ENCODE results near the gene FAM90A26.
"Not testable (repeated sequence)": the region's sequence is repeated elsewhere in the genome, so short reads cannot be mapped to it uniquely, and the experiment has no call there.

Gene FAM90A26

DNA sequence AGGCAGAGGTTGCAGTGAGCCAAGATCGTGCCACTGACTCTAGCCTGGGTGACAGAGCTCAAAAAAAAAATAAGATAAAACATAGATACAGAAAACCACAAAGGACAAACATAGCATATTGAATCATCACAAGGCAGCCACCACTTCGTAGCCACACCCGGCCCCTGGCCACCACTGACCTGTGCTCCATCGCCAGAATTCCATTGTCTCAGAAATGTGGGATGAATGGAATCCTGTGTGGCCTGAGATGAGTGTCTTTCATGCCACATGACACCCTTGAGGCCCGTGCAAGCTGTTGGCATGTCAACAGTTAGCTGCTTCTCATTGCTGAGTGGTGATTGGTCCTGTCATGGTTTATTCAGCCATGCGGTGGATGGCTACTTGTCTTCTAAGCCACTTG lies 10.2 kb upstream of the FAM90A26 start:
- DNase-seq (ENCODE audit: low spot score), result not testable (repeated sequence)

DNA sequence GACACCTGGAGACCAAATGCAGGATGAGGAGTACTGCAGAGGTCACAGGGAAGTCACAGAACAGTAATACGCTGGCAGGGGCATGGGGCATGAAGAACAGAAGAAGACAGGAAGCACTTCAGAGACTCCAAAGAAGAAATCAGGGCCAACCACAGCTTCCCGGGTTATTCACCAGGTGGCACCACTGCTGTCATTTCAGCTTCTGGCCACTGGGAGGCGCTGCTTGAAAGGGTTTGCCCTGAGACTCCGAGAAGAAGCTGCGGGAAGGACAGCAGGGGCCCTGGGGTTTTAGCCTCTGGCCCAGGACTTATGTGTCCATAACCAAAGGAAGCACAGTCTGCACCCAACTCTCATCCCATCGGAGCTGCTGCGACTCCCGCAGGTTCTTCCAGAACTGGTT lies 4.2 kb upstream of the FAM90A26 start:
- DNase-seq (ENCODE audit: low spot score), result not testable (repeated sequence)

DNA sequence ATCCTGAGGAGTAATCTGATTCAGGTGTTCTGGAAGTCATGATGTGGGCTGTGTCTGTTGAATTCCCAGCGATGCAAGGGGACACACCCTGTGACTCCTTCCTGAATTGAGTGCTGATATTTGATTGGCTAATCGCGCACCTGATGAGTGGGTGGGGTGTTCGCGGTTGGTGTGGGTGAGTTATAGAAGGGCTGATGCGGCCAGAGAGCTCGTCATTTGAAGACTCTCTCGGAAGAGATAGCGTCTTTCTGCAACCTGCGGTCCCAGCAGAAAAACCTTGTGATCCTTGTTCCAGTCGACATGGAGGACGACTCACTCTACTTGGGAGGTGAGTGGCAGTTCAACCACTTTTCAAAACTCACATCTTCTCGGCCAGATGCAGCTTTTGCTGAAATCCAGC lies 40.1 kb downstream of the FAM90A26 start, which contains the start of gene USP17L10:
USP17L10 (plus strand) TSS at position 301 of the 400 bp plus-strand sequence; CDS start at position 301, 0 bp downstream.
- DNase-seq (ENCODE audit: low spot score), result not testable (repeated sequence)

DNA sequence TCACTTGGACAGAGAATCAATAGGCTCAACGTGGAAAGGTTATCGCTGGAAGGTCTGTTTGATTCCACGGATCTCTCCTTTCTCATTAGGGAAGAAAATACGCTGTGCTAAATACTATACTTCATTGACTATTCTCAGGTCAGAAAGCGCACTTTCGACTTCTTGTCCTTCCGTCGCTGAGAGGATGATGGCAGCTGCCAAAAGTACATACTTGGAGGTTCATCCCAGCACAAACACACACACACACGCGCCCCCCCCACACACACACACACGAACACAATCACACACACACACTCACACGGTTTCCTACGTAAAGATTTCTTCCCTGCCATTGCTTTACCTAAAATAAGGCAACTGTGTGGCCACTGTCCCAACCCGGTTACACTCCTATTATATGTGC lies 44.5 kb downstream of the FAM90A26 start:
- not testable (repeated sequence) for DNase-seq (ENCODE audit: low spot score)

DNA sequence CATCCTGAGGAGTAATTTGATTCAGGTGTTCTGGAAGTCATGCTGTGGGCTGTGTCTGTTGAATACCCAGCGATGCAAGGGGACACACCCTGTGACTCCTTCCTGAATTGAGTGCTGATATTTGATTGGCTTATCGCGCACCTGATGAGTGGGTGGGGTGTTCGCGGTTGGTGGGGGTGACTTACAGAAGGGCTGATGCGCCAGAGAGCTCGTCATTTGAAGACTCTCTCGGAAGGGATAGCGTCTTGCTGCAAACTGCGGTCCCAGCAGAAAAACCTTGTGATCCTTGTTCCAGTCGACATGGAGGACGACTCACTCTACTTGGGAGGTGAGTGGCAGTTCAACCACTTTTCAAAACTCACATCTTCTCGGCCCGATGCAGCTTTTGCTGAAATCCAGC lies 44.9 kb downstream of the FAM90A26 start, which contains the start of gene USP17L11:
USP17L11 (plus strand) TSS at position 301 of the 400 bp plus-strand sequence; CDS start at position 301, 0 bp downstream.
- not testable (repeated sequence) for DNase-seq (ENCODE audit: low spot score)

DNA sequence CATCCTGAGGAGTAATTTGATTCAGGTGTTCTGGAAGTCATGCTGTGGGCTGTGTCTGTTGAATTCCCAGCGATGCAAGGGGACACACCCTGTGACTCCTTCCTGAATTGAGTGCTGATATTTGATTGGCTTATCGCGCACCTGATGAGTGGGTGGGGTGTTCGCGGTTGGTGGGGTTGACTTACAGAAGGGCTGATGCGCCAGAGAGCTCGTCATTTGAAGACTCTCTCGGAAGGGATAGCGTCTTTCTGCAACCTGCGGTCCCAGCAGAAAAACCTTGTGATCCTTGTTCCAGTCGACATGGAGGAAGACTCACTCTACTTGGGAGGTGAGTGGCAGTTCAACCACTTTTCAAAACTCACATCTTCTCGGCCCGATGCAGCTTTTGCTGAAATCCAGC lies 49.6 kb downstream of the FAM90A26 start, which contains the start of gene USP17L12:
USP17L12 (plus strand) TSS at position 301 of the 400 bp plus-strand sequence; CDS start at position 301, 0 bp downstream.
- DNase-seq (ENCODE audit: low spot score), result not testable (repeated sequence)

DNA sequence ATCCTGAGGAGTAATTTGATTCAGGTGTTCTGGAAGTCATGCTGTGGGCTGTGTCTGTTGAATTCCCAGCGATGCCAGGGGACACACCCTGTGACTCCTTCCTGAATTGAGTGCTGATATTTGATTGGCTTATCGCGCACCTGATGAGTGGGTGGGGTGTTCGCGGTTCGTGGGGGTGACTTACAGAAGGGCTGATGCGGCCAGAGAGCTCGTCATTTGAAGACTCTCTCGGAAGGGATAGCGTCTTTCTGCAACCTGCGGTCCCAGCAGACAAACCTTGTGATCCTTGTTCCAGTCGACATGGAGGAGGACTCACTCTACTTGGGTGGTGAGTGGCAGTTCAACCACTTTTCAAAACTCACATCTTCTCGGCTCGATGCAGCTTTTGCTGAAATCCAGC lies 54.4 kb downstream of the FAM90A26 start, which contains the start of gene USP17L13:
USP17L13 (plus strand) TSS at position 301 of the 400 bp plus-strand sequence; CDS start at position 301, 0 bp downstream.
- not testable (repeated sequence) for DNase-seq (ENCODE audit: low spot score)

Data from AG08395 (cell line).